ACHN (cell line): ENCODE results near the gene C1orf159.

Experiments
- DNase-seq: peaks from one replicate; pipeline ENCODE4 v3.0.0-alpha.2; 2015
- in situ Hi-C: cut with HindIII; loops from 2 replicates; pipeline ENCODE4 v1.10.0; 2017; ENCODE audit warnings: low sequenced_read_pairs, low pct_ligation_motif_present, low pct_unique_long_range_greater_than_20kb

C1orf159 gene

GRCh38 chr1:1039145-1039910 lies 76.6 kb downstream of the C1orf159 start:
- no peak for DNase-seq

GRCh38 chr1:1038694-1039093 lies 77.2 kb downstream of the C1orf159 start:
- in situ Hi-C loops = no loop called here
- DNase-seq = no peak

More at GRCh38 chr1:1039145-1039910, 76.6 kb downstream of the C1orf159 start:
- in situ Hi-C loops = no loop called here

- no peak for DNase-seq
- in situ Hi-C loops = no loop called here
These were observed 78.2 kb downstream of the C1orf159 start for GRCh38 chr1:1037366-1038327.

- DNase-seq = no peak
- in situ Hi-C loops = no loop called here
These were observed 80.5 kb downstream of the C1orf159 start for GRCh38 chr1:1035291-1035943.

- no peak for DNase-seq
- in situ Hi-C loops = no loop called here
These were observed 81.5 kb downstream of the C1orf159 start for GRCh38 chr1:1034439-1034781.

GRCh38 chr1:1033731-1034438 lies 82.0 kb downstream of the C1orf159 start:
- no peak for DNase-seq

GRCh38 chr1:1033009-1033587 lies 82.8 kb downstream of the C1orf159 start:
- no peak for DNase-seq
- in situ Hi-C loops = no loop called here

More at GRCh38 chr1:1033731-1034438, 82.0 kb downstream of the C1orf159 start:
- in situ Hi-C loops = no loop called here

GRCh38 chr1:1032424-1032823 lies 83.5 kb downstream of the C1orf159 start:
- DNase-seq = no peak
- in situ Hi-C loops = no loop called here
